ENCODE data around the gene ARAF.

- TF ChIP-seq, protein P1, sequence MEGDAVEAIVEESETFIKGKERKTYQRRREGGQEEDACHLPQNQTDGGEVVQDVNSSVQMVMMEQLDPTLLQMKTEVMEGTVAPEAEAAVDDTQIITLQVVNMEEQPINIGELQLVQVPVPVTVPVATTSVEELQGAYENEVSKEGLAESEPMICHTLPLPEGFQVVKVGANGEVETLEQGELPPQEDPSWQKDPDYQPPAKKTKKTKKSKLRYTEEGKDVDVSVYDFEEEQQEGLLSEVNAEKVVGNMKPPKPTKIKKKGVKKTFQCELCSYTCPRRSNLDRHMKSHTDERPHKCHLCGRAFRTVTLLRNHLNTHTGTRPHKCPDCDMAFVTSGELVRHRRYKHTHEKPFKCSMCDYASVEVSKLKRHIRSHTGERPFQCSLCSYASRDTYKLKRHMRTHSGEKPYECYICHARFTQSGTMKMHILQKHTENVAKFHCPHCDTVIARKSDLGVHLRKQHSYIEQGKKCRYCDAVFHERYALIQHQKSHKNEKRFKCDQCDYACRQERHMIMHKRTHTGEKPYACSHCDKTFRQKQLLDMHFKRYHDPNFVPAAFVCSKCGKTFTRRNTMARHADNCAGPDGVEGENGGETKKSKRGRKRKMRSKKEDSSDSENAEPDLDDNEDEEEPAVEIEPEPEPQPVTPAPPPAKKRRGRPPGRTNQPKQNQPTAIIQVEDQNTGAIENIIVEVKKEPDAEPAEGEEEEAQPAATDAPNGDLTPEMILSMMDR (tag by site-specific recombination; IDR thresholded peaks at IDR 0.05) = no peak
- TF ChIP-seq ZNF138 (tag by site-specific recombination; IDR thresholded peaks at IDR 0.05; ENCODE audit: borderline replicate concordance) (no peak), ZNF701 (tag by site-specific recombination; IDR thresholded peaks at IDR 0.05) (no peak), ATF2 (tag by site-specific recombination; IDR thresholded peaks at IDR 0.05; ENCODE audit: low read depth) (no peak), ZSCAN18 (tag by site-specific recombination; IDR thresholded peaks at IDR 0.05) (no peak), MEIS1 (CRISPR knock-in tag; IDR thresholded peaks at IDR 0.05; ENCODE audit: borderline replicate concordance) (no peak), ZNF660 (tag by site-specific recombination; IDR thresholded peaks at IDR 0.05) (no peak), ZNF513 (tag by site-specific recombination; IDR thresholded peaks at IDR 0.05) (no peak), ZNF555 (tag by site-specific recombination; conservative IDR thresholded peaks at IDR 0.05) (no peak), SP7 (tag by site-specific recombination; IDR thresholded peaks at IDR 0.05) (no peak), TCF7L2 (IDR thresholded peaks at IDR 0.05; ENCODE audit: borderline replicate concordance, low read depth, low read length) (no peak)
Observed at GRCh38 chrX:47543496-47543895, 17.5 kb upstream of the ARAF start.
